Measurements from ENCODE around the gene PEX26.

- TF ChIP-seq CTCF (IDR thresholded peaks at IDR 0.05), result no peak
- no peak for TF ChIP-seq POLR2A (IDR thresholded peaks at IDR 0.05)
- no peak for TF ChIP-seq EP300 (IDR thresholded peaks at IDR 0.05)
These were observed 42.0 kb upstream of the PEX26 start for GRCh38 chr22:18035751-18036150.

Measured in ovary (tissue), 3 donors.